OCI-LY7 (cell line): ENCODE results near the gene DLGAP4. TPM values are rescaled to one million over a fixed set of nuclear protein-coding genes. Genes with fewer than 3 reads are reported as not detected.

Experiments
- BruUV-seq: library from RNA; stranded (reverse); fragments of 400-500 nt; replicated peaks from 2 replicates; lab custom pipeline; 2021; lab: Mats Ljungman, UMichigan
- CTCF ChIA-PET: fragments of 300-600 bp; sonication (Branson Sonifier 250); formaldehyde crosslinking; loops from one replicate; lab custom pipeline; 2022; ENCODE audit warnings: antibody characterized with exemption; ENCODE audit not compliant: unreplicated experiment; lab: Charles Lee
- POLR2A ChIA-PET: fragments of 300-600 bp; sonication (Branson Sonifier 250); formaldehyde crosslinking; loops from one replicate; lab custom pipeline; 2022; ENCODE audit warnings: antibody characterized with exemption; lab: Charles Lee
- DNase-seq: peaks from one replicate; pipeline ENCODE4 v3.0.0-alpha.2; 2015; ENCODE audit warnings: low spot score
- H2AFZ ChIP-seq: fragments of 200-600 bp; sonication (generic), shearing (Covaris generic); 2 replicates; pipeline ENCODE4 v1.6.1; 2014; ENCODE audit warnings: mild to moderate bottlenecking, antibody characterized with exemption, low read length, moderate library complexity
- H3K27ac ChIP-seq: fragments of 200-600 bp; sonication (generic); 2 replicates; pipeline ENCODE4 v1.5.1; 2014; ENCODE audit warnings: mixed run types, low read depth, mild to moderate bottlenecking, moderate library complexity, low read length, inconsistent platforms; ENCODE audit not compliant: poor library complexity, severe bottlenecking
- H3K36me3 ChIP-seq: fragments of 200-600 bp; sonication (generic); 2 replicates; pipeline ENCODE4 v1.6.1; 2014; ENCODE audit warnings: mild to moderate bottlenecking, antibody characterized with exemption, low read length, moderate library complexity, mixed read lengths; ENCODE audit not compliant: insufficient read depth
- H3K4me1 ChIP-seq: fragments of 200-600 bp; sonication (generic); 2 replicates; pipeline ENCODE4 v1.5.1; 2014; ENCODE audit warnings: mild to moderate bottlenecking, low read length; ENCODE audit not compliant: insufficient read depth, poor library complexity, severe bottlenecking
- H3K4me2 ChIP-seq: fragments of 200-600 bp; sonication (generic); 2 replicates; pipeline ENCODE4 v1.6.1; 2014; ENCODE audit warnings: mild to moderate bottlenecking, low read length
- H3K4me3 ChIP-seq: fragments of 200-600 bp; sonication (generic); 2 replicates; pipeline ENCODE4 v1.5.1; 2014; ENCODE audit warnings: mild to moderate bottlenecking, low read depth, low read length; ENCODE audit not compliant: poor library complexity, severe bottlenecking
- H3K79me2 ChIP-seq: fragments of 200-600 bp; sonication (generic); 2 replicates; pipeline ENCODE4 v1.6.1; 2016; ENCODE audit warnings: low read depth, mild to moderate bottlenecking, low read length, moderate library complexity, mixed read lengths; ENCODE audit not compliant: insufficient read depth
- H3K9me2 ChIP-seq: fragments of 200-600 bp; sonication (generic); 2 replicates; pipeline ENCODE4 v1.6.1; 2016; ENCODE audit warnings: mild to moderate bottlenecking, low read length, mixed read lengths; ENCODE audit not compliant: insufficient read depth
- H3K9me3 ChIP-seq: fragments of 200-600 bp; sonication (generic); 2 replicates; pipeline ENCODE4 v1.6.1; 2014; ENCODE audit warnings: mild to moderate bottlenecking, mixed run types, low read length, mixed read lengths
- H4K20me1 ChIP-seq: fragments of 200-600 bp; sonication (generic); 2 replicates; pipeline ENCODE4 v1.6.1; 2014; ENCODE audit warnings: mild to moderate bottlenecking, antibody characterized with exemption, low read length, moderate library complexity, mixed read lengths; ENCODE audit not compliant: insufficient read depth
- CTCF ChIP-seq: fragments of 200-600 bp; sonication (generic); conservative IDR thresholded peaks from 2 replicates; pipeline ENCODE4 v1.5.1; 2014; ENCODE audit warnings: mild to moderate bottlenecking, antibody characterized with exemption, low read length, moderate library complexity, mixed read lengths
- EZH2phosphoT487 ChIP-seq: fragments of 200-600 bp; sonication (generic); IDR thresholded peaks from 2 replicates; pipeline ENCODE4 v1.6.1; 2018; ENCODE audit warnings: low read depth, borderline replicate concordance, mild to moderate bottlenecking, mixed run types, antibody characterized with exemption, low read length, moderate library complexity, mixed read lengths
- intact Hi-C: fragments of 100-400 bp; cut with micrococcal nuclease; formaldehyde crosslinking; loops from one replicate; pipeline ENCODE4 v1.10.0; 2022; ENCODE audit not compliant: unreplicated experiment
- total RNA-seq, 2 experiments: library from RNA; depleted of rRNA in 1 of 2; stranded (reverse); fragments of >200 nt in 1 of 2; shearing (Covaris generic) in 1 of 2; gene quantifications; 2 replicates each; pipeline ENCODE4 v1.2.3, GENCODE V29; 2014 to 2022

Gene DLGAP4
- total RNA-seq, 2 experiments from 2014 or later: 7.7 to 41.6 TPM

GRCh38 chr20:36373089-36373488 is 67.0 kb downstream of the DLGAP4 start:
- CTCF ChIA-PET: no interaction called here
- no peak for DNase-seq

GRCh38 chr20:36374995-36375394 is 68.9 kb downstream of the DLGAP4 start:
- CTCF ChIA-PET: no interaction called here
- Histone ChIP-seq H3K9me2 (no peaks in the 10 kb centered on the region), H3K27ac (no peak overlapping the region), H4K20me1 (no peaks in the 10 kb centered on the region), H3K9me3 (no peaks in the 10 kb centered on the region), H3K4me2 (no peak overlapping the region), H3K4me1 (no peaks in the 10 kb centered on the region), H3K79me2 (no peaks in the 10 kb centered on the region), H3K36me3 (no peaks in the 10 kb centered on the region), H2AFZ (no peak overlapping the region), H3K4me3 (no peak overlapping the region)
- no TSS peak for BruUV-seq
- intact Hi-C loops: no loop called here
- TF ChIP-seq CTCF: no peak
- no peak for TF ChIP-seq EZH2phosphoT487
- POLR2A ChIA-PET: interaction anchor here (0.6 kb wide), 1 partner anchor 104 kb away, joined by 5 read pairs; no protein-coding TSS in a partner anchor
- DNase-seq: no peak

More at GRCh38 chr20:36373089-36373488, 67.0 kb downstream of the DLGAP4 start:
- Histone ChIP-seq H3K79me2 (no peaks in the 10 kb centered on the region), H3K27ac (no peak overlapping the region), H3K4me2 (no peak overlapping the region), H3K9me3 (no peaks in the 10 kb centered on the region), H3K9me2 (no peaks in the 10 kb centered on the region), H4K20me1 (no peaks in the 10 kb centered on the region), H3K36me3 (no peaks in the 10 kb centered on the region), H3K4me3 (no peak overlapping the region), H2AFZ (no peak overlapping the region), H3K4me1 (no peaks in the 10 kb centered on the region)
- intact Hi-C loops: no loop called here
- no TSS peak for BruUV-seq
- TF ChIP-seq CTCF: no peak
- TF ChIP-seq EZH2phosphoT487: no peak
- POLR2A ChIA-PET: no interaction called here

GRCh38 chr20:36377348-36378326 is 71.5 kb downstream of the DLGAP4 start:
- POLR2A ChIA-PET: no interaction called here

More at GRCh38 chr20:36377348-36378326, 71.5 kb downstream of the DLGAP4 start:
- DNase-seq: no peak
- intact Hi-C loops: no loop called here
- H3K4me3 ChIP-seq: no peak overlapping the region
- no peak overlapping the region for H2AFZ ChIP-seq
- H3K4me2 ChIP-seq: no peak overlapping the region
- no peak overlapping the region for H3K27ac ChIP-seq
- BruUV-seq: no TSS peak
- H3K9me3 ChIP-seq: no peaks in the 10 kb centered on the region
- H4K20me1 ChIP-seq: no peaks in the 10 kb centered on the region
- H3K79me2 ChIP-seq: no peaks in the 10 kb centered on the region
- no peaks in the 10 kb centered on the region for H3K9me2 ChIP-seq
- TF ChIP-seq CTCF (no peak), EZH2phosphoT487 (no peak)
- CTCF ChIA-PET: no interaction called here
- H3K4me1 ChIP-seq: no peaks in the 10 kb centered on the region
- H3K36me3 ChIP-seq: no peaks in the 10 kb centered on the region
